ENCODE measurements around the gene TRRAP.

GRCh38 chr7:99027241-99027640 is 148.9 kb downstream of the TRRAP start:
- no peak for TF ChIP-seq CTCF (IDR thresholded peaks at IDR 0.05)
- TF ChIP-seq POLR2A (IDR thresholded peaks at IDR 0.05), result no peak

Data from body of pancreas (tissue), 4 donors.